NCI-H146 (cell line): ENCODE results near the gene TIMMDC1.
"Not testable (repeated sequence)": the region's sequence is repeated elsewhere in the genome, so short reads cannot be mapped to it uniquely, and the experiment has no call there.

ENCODE experiments used
- DNase-seq: peaks from one replicate; lab custom pipeline; 2025; lab: John Stamatoyannopoulos, UW

TIMMDC1 gene

DNA sequence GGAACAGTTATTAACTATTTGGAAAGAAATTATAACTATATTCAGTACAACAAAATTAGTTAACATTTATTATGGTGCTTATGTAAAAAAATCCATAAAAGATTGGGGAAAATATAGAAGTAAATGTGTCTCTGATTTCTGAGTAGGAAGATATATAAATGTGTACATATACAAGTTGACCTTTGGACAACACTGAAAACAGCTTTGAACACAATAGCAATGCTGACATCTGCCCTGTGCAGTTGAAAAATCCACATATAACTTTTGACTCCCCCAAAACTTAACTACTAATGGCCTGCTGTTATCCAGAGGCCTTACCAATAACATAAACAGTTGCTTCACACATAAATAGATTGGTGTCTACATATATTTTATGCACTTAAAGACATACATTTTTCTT lies 12.3 kb downstream of the TIMMDC1 start:
- DNase-seq = no peak

DNA sequence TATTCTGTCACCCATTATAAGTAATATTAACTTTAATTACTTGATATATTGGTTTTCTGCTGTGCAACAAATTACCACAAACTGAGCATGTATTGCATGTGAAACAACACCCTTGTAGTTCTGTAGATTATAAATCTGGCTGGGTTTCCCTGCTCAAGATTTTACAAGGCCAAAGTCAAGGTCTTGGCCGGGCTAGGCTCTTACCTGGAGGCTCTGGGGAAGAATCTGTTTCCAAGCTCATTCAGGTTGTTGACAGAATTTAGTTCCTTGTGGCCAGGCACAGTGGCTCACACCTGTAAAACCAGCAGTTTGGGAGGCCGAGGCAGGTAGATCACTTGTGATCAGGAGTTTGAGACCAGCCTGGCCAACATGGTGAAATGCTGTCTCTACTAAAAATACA lies 16.3 kb downstream of the TIMMDC1 start:
- DNase-seq = no peak

DNA sequence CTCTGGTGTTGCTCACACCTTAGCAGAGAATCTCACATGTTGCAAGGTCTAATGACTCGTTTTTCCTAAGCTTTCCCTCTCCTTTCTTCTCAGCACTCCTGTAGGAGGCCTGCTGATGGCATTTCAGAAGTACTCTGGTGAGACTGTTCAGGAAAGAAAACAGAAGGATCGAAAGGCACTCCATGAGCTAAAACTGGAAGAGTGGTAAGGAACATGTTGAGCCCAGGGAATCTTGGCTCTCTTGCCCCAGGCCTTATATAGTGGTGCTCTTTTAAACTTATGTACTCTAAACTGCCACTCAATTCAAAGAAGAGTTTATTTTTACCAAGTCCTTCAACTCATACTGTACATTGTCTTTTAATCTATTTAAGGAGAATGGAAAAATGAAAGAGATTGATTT lies 18.8 kb downstream of the TIMMDC1 start:
- no peak for DNase-seq

DNA sequence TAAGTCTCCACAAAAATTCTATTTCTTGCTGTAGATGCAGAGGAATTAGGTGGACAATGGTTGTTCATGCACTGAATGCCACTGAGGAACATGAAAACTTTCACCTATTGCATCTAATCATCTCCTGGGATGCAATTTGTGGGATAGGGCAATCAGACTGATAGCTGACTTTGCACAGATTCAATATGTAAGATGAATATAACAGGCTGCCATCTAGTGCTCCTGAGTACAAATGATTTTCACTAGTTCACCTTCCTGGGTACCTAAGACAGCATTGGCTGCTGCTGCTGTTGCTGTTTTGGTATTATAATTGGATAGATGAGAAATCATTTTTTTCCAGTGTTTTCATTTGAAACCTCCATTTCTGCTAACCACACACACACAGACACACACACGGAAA lies 19.7 kb downstream of the TIMMDC1 start:
- no peak for DNase-seq

DNA sequence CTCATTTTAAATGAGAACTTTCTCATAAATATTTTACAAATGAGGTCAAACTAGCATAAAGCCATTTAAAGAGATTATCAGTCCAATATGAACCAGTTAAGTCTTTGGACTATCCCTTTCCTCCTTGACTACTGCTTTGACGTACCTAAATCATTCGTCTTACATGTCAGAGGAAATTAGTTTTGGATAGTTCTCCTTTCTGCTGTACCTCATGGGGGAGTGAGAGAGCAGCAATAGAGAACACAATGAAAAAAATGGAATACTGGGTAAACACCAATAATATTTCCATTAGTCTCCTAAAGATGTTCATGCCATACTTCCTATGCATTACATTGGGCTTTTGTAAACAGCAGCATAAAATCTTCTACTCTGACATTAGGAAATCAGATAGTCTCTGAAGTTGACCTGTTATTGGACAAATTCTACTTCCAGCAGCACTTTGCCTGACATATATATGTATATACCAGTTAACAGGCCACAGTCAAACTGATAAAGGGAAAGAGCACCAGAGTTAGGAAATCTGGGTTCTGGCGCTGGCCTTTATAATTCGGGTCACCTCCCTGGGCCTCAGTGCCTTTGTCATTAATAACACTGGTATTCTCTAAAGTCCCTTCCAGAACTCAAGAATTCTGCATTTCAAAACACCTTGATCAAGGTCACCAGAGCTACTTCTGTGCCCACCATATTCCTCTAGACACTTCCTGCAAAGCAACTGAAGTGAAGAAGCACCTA lies 26.8 kb downstream of the TIMMDC1 start:
- no peak for DNase-seq

DNA sequence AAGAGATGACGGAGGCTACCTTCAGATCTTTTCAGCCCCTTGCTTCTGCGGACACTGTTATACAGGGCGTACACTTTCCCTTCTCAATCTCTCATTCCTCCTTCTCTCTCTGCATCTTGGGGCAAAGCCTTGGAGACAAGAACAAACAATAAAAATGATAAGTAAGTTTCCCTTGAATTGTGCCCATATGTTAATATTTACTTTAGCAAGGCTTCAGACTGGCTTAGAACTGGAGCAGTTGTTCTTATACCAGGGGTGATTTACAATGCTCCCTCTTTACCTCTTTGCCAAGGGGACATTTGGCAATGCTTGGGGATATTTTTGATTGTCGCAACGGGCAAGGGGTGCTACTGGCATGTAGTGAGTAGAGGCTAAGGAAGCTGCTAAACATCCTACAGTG lies 29.4 kb downstream of the TIMMDC1 start:
- no peak for DNase-seq

DNA sequence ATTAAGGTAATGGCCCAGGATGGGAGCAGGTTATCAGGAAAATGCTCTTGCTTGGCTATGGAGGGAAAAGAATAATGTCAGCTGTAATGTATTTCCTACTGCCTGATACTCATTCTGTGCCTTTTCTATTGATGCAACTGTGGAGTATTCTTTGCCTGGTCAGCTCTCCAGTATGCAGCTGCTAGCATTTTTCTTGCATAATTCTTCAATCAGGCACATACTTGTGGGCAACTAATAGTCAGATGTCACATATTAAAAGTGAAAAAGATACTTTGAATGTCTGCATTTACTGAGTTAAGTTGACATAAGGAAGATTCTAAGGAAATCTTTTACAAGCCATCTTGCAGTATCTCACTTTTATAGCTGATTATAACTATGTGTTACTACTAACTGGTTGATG lies 31.5 kb downstream of the TIMMDC1 start:
- no peak for DNase-seq

DNA sequence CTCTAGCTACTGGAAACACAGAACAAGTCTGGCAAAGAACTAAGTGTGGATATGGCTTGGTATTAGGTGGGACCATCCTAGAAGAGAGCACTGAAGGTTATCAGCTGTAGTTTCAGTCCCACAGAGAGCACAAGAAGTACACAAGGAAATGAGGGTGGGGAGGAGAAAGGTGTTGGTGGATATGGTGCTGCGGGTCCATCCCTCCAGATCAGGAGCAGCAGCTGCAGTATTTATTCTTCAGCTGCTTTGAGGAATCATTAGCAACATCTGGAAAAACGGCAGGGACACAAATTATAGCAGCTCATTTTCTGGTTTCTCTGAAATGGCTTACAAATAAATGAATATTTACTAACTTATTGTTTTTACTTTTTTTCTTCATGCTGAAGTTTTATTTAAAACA lies 32.1 kb downstream of the TIMMDC1 start:
- no peak for DNase-seq

DNA sequence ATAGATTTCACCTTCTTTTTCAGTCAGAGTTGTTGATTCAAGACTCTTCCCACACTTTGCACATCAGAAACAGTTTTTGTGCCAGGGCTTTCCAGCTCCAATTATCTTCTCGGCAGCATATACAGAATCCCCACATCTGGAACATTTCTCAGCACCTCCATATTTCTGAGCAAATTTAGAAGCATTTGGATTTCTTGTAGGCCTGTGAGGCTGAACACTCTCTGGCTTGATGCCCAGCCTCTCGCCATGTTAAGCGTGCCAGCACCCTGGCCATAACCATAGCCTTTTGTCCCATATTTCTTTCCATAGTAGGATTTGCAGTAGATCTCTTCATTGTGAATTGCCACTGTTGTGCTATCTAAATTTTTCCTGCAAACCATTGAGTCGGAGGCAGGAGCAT lies 32.8 kb downstream of the TIMMDC1 start:
- no peak for DNase-seq

DNA sequence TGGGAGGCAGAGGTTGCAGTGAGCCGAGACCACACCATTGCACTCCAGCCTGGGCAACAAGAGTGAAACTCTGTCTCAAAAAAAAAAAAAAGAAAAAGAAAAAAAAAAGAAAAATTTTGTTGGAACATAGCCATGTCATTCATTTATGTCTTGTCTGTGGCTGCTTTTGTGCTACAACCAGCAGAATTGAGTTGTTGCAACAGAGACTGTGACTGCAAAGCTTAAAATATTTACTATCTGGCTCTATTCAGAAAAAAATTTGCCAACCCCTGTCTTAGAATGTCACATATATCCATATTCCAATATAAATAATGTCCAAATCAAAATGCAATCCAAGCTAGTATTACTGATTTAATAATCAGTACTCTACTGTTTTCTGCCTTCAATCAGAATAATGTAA lies 35.9 kb downstream of the TIMMDC1 start:
- DNase-seq = no peak

DNA sequence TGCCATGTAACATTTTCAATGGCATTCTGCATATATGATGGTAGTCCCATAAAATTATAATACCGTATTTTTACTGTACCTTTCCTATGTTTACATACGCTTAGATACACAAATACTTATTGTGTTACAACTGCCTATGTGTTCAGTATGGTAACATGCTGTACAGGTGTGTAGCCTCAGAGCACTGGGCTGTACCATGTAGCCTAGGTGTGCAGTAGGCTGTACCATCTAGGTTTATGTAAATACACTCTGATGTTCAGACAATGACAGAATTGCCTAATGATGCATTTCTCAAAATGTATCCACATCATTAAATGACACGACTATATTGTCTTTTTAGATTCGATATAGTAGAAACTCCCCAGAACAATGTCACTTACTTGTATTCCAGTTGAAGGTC lies 38.4 kb downstream of the TIMMDC1 start:
- DNase-seq = no peak

DNA sequence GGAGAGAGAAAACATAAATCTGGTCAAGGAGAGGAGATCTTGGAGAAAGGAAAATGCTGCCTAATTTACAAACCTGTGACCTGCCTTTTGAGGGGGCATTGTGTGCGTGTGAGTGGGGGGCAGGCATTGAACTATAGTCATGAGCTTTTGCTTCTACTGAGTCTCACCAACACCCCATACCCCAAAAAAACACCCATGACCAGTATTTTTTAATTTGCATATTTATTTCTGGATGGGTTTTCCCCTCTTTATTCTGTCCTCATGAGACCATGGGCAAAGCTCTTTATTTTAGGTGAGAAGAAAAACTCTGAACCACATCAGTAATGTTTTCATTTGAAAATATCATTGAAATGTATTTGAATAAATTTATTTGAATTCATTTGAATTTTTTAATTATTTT lies 40.4 kb downstream of the TIMMDC1 start:
- no peak for DNase-seq

DNA sequence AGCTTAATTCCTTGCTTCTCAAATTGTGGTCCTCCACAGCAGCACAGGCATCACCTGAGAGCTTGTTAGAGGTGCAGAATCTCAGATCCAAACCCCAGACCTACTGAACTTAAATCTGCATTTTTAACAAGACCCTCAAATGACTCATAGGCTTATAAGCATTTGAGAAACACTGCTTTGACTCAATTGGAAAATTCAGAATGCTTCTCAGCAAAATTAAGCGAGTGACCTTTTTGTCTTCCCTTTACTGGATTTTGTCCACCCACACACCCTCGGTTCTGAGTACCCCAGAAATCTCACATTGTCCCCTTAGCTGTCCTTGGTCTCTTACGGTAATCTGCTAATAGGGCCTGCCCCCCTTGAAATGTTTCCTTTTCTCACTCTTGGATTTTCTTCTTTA lies 43.2 kb downstream of the TIMMDC1 start:
- DNase-seq = no peak

DNA sequence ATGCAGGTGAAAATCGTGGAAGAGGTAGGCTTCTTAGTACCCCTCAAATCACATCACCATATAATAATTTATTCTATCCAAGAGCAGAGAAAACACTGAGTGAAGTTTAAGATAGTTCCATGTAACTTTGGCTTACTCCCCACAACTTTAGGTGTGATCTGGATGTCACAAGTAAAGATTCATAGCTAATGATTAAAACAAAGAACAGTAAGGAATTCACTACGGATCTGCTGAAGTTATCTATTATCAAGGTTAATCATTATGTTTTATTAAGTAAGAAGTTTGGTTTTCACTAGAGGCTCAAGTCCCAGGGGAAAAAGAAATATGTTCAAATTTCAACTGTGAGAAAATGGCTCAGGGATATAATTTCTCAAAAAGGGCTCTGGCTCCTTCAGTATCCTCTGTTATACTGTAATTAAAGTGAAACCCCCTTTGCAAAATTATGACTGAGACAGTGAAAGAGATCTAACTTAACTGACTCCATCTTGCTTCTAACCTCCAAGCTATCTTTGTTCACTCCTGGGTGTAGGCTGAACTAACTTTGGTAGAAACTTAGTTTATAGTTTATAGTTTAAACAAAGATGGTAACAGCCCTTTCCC lies 43.9 kb downstream of the TIMMDC1 start:
- DNase-seq = no peak

DNA sequence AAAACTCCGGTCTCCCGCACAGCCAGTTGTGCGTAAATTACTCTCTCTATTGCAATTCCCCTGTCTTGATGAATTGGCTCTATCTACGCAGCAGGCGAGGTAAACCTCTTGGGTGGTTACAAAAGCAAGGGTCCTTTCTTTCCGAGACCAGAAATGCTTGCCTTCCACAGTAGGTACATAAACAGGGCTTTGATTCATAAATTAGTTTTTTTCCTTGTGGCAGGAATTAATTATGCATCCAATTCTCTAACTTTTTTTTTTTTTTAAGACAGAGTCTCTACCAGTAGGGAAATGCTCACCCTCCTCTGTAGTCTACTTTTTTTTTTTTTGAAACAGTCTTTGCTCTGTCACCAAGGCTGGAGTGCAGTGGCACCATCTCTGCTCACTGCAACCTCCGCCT lies 44.8 kb downstream of the TIMMDC1 start:
- no peak for DNase-seq

DNA sequence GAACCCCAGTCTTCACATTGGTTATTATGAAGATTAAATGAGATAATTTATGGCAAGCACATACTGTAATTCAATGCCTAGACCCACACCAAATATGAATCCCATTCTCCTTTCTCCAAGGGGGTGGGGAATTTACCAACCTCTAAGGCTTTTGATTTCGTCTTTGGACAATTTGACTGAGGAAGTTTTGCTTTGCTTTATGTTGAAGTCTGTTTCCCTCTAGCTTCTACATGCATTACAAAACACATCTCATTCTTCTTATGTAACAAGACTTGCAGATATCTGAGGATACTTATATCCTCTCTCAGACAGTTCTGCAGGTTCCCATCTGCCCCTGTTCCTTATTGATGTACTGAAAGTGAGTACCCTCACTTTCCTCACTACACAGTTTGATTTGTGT lies 48.9 kb downstream of the TIMMDC1 start:
- no peak for DNase-seq

DNA sequence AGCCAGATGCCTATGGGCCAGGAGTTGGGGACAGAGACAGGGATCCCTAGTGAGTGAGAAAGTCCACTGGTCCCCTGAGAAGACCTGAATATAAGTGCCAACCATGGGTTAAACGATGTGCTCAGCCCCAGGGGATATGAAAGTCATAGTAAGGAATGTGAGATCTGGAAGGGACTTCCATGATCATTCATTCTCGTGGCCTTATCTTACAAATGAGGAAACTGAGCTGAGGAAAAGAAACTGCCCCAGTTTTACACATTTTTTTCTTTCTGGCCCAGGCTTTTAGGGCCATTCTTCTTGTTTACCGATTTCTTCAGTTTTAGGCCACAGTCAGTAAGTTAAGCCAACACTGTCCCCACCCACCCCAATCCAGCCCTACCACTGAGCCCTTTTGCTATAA lies 50.0 kb downstream of the TIMMDC1 start:
- DNase-seq = no peak

DNA sequence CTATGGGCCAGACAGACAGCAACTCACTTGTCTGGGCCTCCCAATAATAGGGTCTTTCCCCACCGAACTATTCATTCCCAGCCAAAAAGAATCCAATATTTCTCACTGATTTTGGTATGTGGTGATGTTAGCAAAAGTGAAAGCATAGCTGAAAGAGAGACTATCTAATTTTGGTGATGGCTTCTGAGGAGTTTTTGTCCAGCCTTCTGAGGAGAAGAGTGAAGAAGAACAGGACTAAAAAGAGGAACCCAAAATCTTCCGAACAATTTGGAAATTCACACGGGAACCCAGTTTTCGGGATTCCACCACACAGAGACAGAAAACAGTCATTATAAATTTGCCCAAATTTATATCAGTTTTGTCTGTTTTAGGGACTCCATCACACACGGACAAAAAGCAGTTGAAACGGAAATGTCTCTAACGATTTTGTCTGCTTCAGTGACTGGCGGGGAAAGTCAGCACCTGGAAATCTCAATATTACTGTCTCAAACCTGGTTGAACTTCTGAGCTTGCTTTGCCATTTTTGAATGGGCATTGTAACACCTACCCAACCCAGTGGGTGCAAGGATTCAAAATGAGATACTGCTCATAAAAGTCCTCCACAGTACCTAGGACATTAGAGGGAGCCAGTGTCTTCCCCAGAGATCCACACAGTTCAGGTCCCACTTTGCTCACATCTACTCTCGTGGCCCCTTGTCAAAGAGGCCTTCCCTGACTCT lies 52.0 kb downstream of the TIMMDC1 start:
- DNase-seq = no peak

DNA sequence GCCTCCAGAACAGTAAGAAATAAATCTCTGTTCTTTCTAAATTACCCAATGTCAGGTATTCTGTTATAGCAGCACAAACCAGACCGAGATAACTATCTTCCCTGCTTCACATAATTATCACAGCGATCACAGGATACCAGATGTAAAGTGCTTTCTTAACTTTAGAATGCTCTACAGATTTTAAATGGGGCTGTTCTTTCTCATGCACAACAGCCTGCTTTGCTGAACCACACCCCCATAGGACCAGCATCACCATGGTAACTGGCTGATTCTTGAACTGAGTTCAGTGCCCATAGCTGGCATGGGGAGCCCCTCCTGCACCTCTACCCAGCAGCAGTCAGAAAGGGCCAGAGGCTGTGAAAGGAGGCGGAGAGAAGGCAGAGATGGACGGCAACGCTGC lies 53.3 kb downstream of the TIMMDC1 start:
- no peak for DNase-seq

DNA sequence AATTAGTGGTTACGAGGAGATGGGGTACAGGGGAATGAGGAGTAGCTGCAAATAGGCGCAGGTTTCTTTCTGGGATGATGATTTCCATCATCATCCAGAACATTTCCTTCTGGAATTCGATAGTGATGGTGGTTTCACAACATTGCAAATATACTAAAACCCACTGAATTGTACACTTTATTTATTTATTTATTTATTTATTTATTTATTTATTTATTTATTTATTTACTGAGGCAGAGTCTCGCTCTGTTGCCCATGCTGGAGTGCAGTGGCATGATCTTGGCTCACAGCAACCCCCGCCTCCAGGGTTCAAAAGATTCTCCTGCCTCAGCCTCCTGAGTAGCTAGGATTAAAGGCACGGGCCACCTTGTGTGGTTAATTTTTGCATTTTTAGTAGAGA lies 54.6 kb downstream of the TIMMDC1 start:
- not testable (repeated sequence) for DNase-seq

DNA sequence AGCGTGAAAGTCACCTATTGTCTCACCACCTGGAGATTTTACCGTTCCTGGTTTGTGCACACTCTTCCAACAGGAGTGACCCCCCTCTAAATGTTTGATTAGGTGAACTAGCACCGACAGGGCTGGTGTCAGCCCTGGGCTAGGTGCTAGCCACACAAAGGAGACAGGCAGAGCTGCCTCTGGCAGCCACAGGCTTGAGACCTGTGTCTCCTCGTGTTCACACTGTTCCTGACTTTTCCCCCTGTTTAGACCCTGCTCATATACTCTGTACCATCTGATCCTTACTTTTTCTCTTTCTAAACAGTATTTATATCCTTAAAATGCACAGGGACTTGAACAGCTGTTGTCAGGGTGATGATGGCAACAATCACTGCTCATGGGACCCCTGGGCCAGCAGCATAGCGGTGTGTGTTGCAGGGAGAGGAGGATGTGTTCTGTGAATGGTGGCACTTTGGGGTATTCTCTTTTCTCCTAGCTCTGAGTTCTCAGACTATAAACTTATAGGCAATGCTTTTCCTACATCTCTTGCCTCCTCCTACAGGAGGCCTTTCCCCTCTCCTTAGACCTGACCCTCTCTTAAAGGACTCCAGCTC lies 55.6 kb downstream of the TIMMDC1 start:
- no peak for DNase-seq

DNA sequence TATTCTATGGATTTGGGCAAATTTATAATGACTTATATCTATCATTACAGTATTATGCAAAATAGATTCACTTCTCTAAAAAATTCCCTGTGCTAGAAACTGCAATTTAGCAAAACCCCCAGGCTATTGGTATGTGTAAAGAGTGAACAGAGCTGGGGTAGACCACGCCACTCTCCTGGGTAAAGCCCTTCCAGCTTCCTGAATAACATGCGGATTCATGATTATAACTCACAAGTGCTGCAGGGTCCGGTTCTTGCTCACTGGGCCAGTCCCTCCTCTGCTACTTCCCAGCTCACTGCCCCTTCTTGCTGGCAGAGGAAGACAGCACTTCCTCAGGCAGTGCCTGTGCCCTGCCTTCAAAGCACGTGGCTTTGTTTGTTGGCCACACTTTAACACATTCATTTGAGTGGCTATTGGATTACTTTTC lies 57.0 kb downstream of the TIMMDC1 start:
- DNase-seq = no peak

DNA sequence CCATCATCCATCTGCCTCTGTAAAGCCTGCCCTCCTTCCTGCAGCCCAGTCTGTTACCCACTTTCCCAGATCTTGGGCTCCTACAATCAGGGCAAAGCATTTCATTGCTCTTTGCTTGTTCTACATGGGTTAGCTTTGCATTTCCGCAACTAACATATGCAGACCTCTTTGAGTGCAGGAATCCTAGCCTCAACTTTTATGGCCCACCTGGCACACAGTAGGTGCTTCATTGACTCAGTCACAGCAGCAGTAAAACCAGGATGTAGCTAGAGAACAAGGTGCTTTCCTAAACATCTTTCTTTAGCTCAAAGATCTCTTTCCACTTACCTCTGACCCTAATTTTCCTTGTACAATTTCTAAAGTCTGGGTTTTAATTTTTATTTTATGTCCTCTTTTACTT lies 57.6 kb downstream of the TIMMDC1 start:
- DNase-seq = no peak
